Heart left ventricle (tissue), 13 donors: ENCODE data around the gene ZBTB4.

Experiments used
- CTCF ChIP-seq, 12 donors: fragments of 200-600 bp; sonication (generic) in 4 of 12; IDR thresholded peaks; one replicate each; pipeline versions ENCODE4 v1.5.0 to v1.8.0; 2018 to 2022; ENCODE audit warnings: antibody characterized with exemption in 12 of 12, mild to moderate bottlenecking in 5 of 12
- POLR2A ChIP-seq, 2 donors: fragments of 450-650 bp; IDR thresholded peaks; one replicate each; pipeline ENCODE4 v1.6.1; 2017; ENCODE audit warnings: antibody characterized with exemption in 2 of 2, mild to moderate bottlenecking in 2 of 2, moderate library complexity in 2 of 2
- donor health status: ischemic (EF 13 %, LVEDD 7.1; RV severe dilation, severe dysfunction).
- donor health status: DM: no; HTN: yes; CAD: no.
- donor health status: DM: no; HTN: no; CAD: no.
- donor health status: ischemic (EF 25% LVEDD 6.9; RV normal size, moderate dysfunction).
- donor health status: ischemic (EF 25% LVEDD 5.7; RV mildly dilated, moderate dysfunction).
- donor health status: ischemic (EF 35%, LVEDD 5.7; RV mildly dilated, moderate dysfunction).
- donor health status: nonischemic (EF 11% LVEDD 7.7; RV severe dilation, severe dysfunction).
- donor health status: DM: yes; HTN: yes; CAD: no.
- donor health status: PGD.
- donor health status: ischemic (EF 29% LVEDD 5.4; RV normal size, mild dysfunction).
- donor health status: nonischemic (EF 23%, LVEDD 6.1; RV moderate dilation, normal function).

GRCh38 chr17:7410634-7411426 lies 68.6 kb downstream of the ZBTB4 start:
- no peak for TF ChIP-seq CTCF (IDR thresholded peaks at IDR 0.05)
- TF ChIP-seq POLR2A (IDR thresholded peaks at IDR 0.05), result no peak
